ENCODE results near the gene EEF1A2.

Gene EEF1A2

GRCh38 chr20:63525185-63525584 is 26.3 kb upstream of the EEF1A2 start:
- TF ChIP-seq YY1 (IDR thresholded peaks at IDR 0.05; ENCODE audit: low read depth) (no peak), CREB1 (IDR thresholded peaks at IDR 0.05; ENCODE audit: low read depth) (no peak), CEBPB (IDR thresholded peaks at IDR 0.05) (no peak), EP300 (IDR thresholded peaks at IDR 0.05; ENCODE audit: borderline replicate concordance) (no peak), FOXM1 (IDR thresholded peaks at IDR 0.05; ENCODE audit: borderline replicate concordance, low read depth) (no peak), NFIC (IDR thresholded peaks at IDR 0.05) (no peak), TCF12 (IDR thresholded peaks at IDR 0.05; ENCODE audit: low read depth) (no peak), RAD21 (IDR thresholded peaks at IDR 0.05; ENCODE audit: low read depth) (no peak), USF1 (IDR thresholded peaks at IDR 0.05) (no peak), EGR1 (IDR thresholded peaks at IDR 0.05) (no peak), TEAD4 (IDR thresholded peaks at IDR 0.05) (no peak), ZBTB7A (IDR thresholded peaks at IDR 0.05; ENCODE audit: low read depth) (no peak), REST (IDR thresholded peaks at IDR 0.05; ENCODE audit: low read depth) (no peak), TAF1 (IDR thresholded peaks at IDR 0.05; ENCODE audit: low read depth) (no peak), MAX (IDR thresholded peaks at IDR 0.05) (no peak)

- no peak for TF ChIP-seq TEAD4 (IDR thresholded peaks at IDR 0.05)
- no peak for TF ChIP-seq FOXM1 (IDR thresholded peaks at IDR 0.05; ENCODE audit: borderline replicate concordance, low read depth)
- TF ChIP-seq USF1 (IDR thresholded peaks at IDR 0.05), result no peak
- TF ChIP-seq TAF1 (IDR thresholded peaks at IDR 0.05; ENCODE audit: low read depth), result no peak
- TF ChIP-seq REST (IDR thresholded peaks at IDR 0.05; ENCODE audit: low read depth), result no peak
- no peak for TF ChIP-seq RAD21 (IDR thresholded peaks at IDR 0.05; ENCODE audit: low read depth)
- TF ChIP-seq TCF12 (IDR thresholded peaks at IDR 0.05; ENCODE audit: low read depth), result no peak
These were observed 24.2 kb upstream of the EEF1A2 start for GRCh38 chr20:63522981-63523611.

- no peak for TF ChIP-seq TCF12 (IDR thresholded peaks at IDR 0.05; ENCODE audit: low read depth)
- TF ChIP-seq TEAD4 (IDR thresholded peaks at IDR 0.05), result no peak
- TF ChIP-seq YY1 (IDR thresholded peaks at IDR 0.05; ENCODE audit: low read depth), result no peak
- no peak for TF ChIP-seq EP300 (IDR thresholded peaks at IDR 0.05; ENCODE audit: borderline replicate concordance)
- no peak for TF ChIP-seq REST (IDR thresholded peaks at IDR 0.05; ENCODE audit: low read depth)
- TF ChIP-seq ZBTB7A (IDR thresholded peaks at IDR 0.05; ENCODE audit: low read depth), result no peak
- TF ChIP-seq NFIC (IDR thresholded peaks at IDR 0.05), result no peak
- no peak for TF ChIP-seq RAD21 (IDR thresholded peaks at IDR 0.05; ENCODE audit: low read depth)
- TF ChIP-seq TAF1 (IDR thresholded peaks at IDR 0.05; ENCODE audit: low read depth), result no peak
- no peak for TF ChIP-seq CEBPB (IDR thresholded peaks at IDR 0.05)
- no peak for TF ChIP-seq EGR1 (IDR thresholded peaks at IDR 0.05)
- TF ChIP-seq USF1 (IDR thresholded peaks at IDR 0.05), result no peak
- TF ChIP-seq FOXM1 (IDR thresholded peaks at IDR 0.05; ENCODE audit: borderline replicate concordance, low read depth), result no peak
- no peak for TF ChIP-seq CREB1 (IDR thresholded peaks at IDR 0.05; ENCODE audit: low read depth)
- TF ChIP-seq MAX (IDR thresholded peaks at IDR 0.05), result no peak
These were observed 23.4 kb upstream of the EEF1A2 start for GRCh38 chr20:63522091-63522868.
